Astrocyte of the cerebellum (primary cell): Measurements from ENCODE around the gene CHRNA5.

ENCODE experiments used
- DNase-seq: peaks from one replicate; pipeline ENCODE4 v3.0.0-alpha.2; 2011; ENCODE audit warnings: low read depth
- H3K4me3 ChIP-seq: 2 replicates; pipeline ENCODE4 v1.5.1; 2011; ENCODE audit warnings: mild to moderate bottlenecking, low read depth, low read length, moderate library complexity
- in situ Hi-C: cut with HindIII; loops from 2 replicates; pipeline ENCODE4 v1.10.0; 2017; ENCODE audit warnings: low sequenced_read_pairs
- TF ChIP-seq, protein P1 (sequence below): IDR thresholded peaks from 2 replicates; pipeline ENCODE4 v1.5.1; 2012; ENCODE audit warnings: low read length, low read depth, moderate library complexity, mild to moderate bottlenecking; ENCODE audit errors: missing control alignments

CHRNA5 gene

DNA sequence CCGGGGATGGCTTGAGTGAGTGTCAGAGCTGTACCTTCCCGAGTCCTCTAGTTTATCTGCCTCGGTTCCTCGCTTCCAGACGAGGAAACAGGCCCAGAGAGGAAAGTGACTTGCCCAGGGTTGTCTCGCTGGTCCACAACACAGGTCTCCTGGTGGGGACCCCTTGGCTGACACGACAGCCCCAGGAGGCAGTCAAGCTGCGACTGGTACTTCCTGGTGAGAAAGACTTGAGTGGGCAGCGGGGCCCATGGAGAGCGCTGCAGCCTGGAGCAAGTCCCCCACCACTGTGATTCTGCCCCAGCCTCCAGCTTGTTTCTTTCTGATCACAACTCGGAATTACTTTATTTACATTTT is 600 bp upstream of the CHRNA5 start:
- TF ChIP-seq, protein P1, sequence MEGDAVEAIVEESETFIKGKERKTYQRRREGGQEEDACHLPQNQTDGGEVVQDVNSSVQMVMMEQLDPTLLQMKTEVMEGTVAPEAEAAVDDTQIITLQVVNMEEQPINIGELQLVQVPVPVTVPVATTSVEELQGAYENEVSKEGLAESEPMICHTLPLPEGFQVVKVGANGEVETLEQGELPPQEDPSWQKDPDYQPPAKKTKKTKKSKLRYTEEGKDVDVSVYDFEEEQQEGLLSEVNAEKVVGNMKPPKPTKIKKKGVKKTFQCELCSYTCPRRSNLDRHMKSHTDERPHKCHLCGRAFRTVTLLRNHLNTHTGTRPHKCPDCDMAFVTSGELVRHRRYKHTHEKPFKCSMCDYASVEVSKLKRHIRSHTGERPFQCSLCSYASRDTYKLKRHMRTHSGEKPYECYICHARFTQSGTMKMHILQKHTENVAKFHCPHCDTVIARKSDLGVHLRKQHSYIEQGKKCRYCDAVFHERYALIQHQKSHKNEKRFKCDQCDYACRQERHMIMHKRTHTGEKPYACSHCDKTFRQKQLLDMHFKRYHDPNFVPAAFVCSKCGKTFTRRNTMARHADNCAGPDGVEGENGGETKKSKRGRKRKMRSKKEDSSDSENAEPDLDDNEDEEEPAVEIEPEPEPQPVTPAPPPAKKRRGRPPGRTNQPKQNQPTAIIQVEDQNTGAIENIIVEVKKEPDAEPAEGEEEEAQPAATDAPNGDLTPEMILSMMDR = no peak
- in situ Hi-C loops = no loop called here
- no peak for DNase-seq
- no peak overlapping the region for H3K4me3 ChIP-seq

DNA sequence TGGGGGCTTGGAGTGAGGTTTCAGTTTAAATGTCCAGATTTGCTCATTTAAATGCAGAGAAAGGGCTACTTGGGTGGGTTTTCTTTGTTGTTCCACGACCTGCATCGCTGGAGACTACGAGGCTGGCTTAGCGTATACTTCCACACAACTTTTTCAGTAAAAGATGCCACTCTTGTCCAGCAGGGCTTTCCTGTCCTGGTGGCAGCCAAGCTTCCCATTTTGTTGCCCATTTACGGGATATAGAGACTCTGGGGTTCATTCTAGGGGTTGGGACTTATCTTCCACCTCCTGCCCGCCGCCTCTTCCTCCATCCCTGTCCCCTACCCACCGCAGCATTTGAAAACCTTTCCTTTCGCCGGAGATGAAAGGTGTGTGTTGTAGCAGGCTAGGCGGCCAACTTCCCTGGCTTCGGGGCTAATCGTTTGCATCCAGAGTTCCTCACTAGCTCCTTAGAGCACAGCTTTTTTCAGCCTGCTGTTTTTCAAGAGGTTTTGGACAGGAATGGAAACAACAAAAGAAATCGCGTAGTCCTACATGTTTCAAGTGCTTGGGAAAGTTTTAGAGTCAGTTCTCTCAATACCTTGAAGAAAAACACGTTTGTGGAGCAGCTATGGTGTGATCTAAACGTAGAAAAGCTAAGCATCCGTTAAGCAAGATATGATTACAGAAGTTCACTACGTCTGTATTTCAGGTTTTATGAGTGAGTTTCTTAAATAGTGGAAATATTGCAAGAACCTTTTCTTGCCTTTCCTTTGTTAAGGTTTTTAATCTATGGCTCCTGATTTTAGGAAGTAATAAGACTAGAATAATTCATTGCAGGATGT is 843 bp downstream of the CHRNA5 start:
- TF ChIP-seq, protein P1 = peak; percentile 43
- no peak for DNase-seq
- in situ Hi-C loops = no loop called here
- peak overlapping the region; percentile 74 for H3K4me3 ChIP-seq

DNA sequence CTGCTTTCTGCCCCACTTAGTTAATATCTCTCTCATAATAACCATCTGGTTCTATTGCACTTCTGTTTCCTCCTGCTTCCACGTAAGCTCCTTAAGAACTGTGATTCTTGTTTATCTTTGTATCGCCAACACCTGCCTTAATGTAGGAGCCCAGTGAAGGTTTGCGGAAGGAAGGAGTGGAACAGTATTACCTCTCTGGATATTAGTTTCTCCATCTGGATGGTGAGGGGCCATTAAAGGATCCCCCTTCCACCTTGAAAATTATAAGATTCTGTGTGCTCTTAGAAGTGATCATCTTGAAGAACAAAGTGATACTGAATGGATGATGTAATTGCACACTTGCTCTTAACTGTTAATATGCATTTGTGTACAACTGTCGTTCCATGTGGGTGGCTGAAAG is 2.2 kb downstream of the CHRNA5 start:
- no peak overlapping the region for H3K4me3 ChIP-seq
- in situ Hi-C loops = no loop called here
- no peak for DNase-seq
- TF ChIP-seq, protein P1 = no peak

DNA sequence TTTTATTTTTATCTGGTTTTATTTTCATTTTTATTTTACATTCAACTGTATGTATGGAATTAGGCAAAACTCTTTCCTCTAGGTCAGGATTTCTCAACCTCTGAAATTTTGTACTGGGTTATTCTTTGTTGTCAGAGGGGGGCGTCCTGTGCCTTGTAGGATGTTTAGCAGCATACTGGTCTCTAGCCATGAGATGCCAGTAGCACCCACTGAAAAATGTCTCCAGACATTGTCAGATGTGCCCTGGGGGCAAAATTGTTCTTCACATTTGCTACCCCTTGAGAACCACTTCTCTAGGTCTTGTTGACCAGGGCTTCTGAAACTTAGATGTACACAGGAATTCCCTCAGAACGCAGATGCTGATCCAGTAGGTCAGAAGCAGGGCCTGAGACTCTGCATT is 5.4 kb downstream of the CHRNA5 start:
- in situ Hi-C loops = no loop called here
- no peak for DNase-seq
- TF ChIP-seq, protein P1 = no peak
- H3K4me3 ChIP-seq = no peak overlapping the region

DNA sequence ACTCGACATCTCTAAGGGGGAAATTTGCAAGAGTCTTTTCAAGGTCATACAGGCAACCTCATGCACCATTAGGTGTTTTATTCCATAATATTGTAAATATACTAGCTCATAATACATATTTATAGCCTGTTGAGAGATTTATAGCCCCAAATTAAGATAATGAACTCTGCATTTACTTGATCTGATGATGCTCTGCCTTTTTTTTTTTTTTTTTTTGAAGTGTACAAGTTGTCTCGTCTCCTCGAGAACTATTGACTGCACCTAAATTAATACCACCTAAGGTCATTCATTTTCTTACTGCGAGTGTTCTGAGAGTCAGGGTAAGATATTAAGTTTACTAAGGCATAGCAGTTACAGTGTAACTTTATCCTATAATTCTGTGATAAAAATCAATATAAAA is 6.1 kb downstream of the CHRNA5 start:
- no peak for DNase-seq
- H3K4me3 ChIP-seq = no peak overlapping the region
- TF ChIP-seq, protein P1 = no peak
- in situ Hi-C loops = no loop called here

DNA sequence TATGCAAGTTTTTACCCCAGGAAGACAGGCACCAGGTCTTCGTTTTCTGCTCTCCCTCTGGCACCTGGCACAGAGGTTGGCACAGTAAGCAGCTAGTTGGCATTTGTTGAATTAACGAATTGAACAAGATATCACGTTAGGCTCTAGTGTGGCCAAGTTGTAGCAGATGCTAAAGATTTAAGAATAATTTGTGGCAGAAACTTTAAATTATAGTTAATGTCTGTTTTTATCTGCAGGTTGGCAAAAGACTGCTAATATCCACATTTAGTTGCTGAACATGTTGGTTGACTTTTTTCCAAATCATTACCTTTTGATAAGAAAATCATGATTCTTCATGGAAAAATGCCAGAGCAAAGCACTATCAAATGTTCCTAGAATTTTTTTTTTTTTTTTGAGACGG is 8.1 kb downstream of the CHRNA5 start:
- no peak for DNase-seq
- in situ Hi-C loops = no loop called here
- no peak overlapping the region for H3K4me3 ChIP-seq
- TF ChIP-seq, protein P1 = no peak
